ENCODE results near the gene MIB1. TPM values are rescaled to one million over a fixed set of nuclear protein-coding genes. Genes with fewer than 3 reads are reported as not detected.

The MIB1 gene
- total and polyA plus RNA-seq, 2 experiments from 2014 or later: 8.9 to 46.8 TPM

DNA sequence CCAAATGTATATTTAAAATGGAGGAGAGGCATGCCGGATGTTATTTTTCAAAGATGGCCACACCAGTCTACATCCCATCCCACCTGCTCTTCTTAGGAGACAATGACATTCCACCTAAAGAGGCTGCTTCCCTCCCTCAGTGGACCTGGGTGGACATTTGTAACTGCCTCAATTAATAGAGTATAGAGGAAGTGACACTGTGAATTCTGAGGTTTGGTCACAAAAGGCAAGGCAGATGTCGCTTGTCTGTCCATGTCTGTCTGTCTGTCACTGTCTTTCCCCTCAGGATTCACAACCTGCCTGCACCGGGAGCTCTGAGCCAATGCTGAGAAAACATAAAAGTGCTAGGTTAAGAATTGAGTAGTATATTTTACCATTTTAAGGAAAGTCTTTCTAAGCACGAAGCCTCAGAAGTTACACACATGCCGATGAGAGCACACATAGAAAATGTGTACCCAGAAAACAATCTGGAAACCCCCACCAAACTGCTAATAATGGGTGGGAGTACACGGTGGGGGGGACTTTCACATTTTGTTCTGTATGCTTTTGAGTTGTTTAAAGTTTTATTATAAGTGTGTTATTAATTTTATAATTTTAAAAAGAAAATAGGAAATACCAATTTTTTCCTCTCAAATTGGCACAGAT is 21.0 kb downstream of the MIB1 start:
- Histone ChIP-seq H3K9me3 (ENCODE audit: low read depth) (no peaks in the 10 kb centered on the region), H3K27me3 (no peaks in the 10 kb centered on the region), H3K4me1 (ENCODE audit: low read depth) (peaks cover 28% of the 10 kb centered on the region), H3K27ac (peak overlapping the region; percentile 31), H3K36me3 (peaks cover 9% of the 10 kb centered on the region), H3K4me3 (no peak overlapping the region)
- TF ChIP-seq CTCF (IDR thresholded peaks at IDR 0.05; ENCODE audit: low read depth, low read length): no peak
- no peak for DNase-seq (ENCODE audit: low read depth in 1 of 2, low spot score in 1 of 2)

- TF ChIP-seq CTCF (IDR thresholded peaks at IDR 0.05; ENCODE audit: low read depth, low read length): no peak
- Histone ChIP-seq H3K27ac (no peak overlapping the region), H3K9me3 (ENCODE audit: low read depth) (no peaks in the 10 kb centered on the region), H3K36me3 (peaks cover 9% of the 10 kb centered on the region), H3K27me3 (no peaks in the 10 kb centered on the region), H3K4me3 (no peak overlapping the region), H3K4me1 (ENCODE audit: low read depth) (peaks cover 28% of the 10 kb centered on the region)
- DNase-seq (ENCODE audit: low read depth in 1 of 2, low spot score in 1 of 2): no peak
Observed at GRCh38 chr18:21762181-21762772, 21.7 kb downstream of the MIB1 start.

DNA sequence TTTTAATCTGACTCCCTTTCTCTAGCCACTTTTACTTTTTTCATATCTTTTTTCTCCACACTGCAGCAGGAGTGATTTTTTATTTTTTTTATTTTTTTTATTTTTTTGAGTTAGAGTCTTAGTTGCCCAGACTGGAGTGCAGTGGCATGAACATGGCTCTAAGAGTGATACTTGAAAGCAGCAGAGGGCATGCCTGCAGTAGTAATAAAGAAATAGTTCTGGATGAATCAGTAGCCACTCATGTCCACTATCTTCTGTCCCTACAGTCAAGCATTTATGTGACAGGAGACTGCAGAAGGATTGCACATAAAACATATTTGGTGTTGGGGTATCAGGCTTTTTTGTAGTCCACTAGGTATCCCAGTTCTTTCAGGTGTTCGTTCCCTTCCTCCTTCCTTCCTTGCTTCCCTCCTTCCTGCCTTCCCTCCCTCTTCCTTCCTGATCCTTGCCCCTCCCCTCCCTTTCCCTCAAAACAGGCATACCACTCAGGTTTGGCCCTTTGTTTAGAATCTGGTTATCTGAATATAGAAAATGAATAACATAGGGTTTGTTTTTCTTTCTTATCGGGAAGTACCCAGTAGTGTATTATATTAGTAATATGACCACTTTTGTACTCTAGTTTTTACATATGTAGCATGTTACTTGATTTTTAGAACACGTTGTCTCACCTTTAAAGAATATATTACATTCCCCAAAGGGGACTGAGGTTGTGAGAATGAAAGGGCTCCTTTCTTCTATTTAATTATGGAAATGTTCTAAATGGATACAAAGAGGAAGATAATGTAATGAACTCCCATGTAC is 23.5 kb downstream of the MIB1 start:
- TF ChIP-seq CTCF (IDR thresholded peaks at IDR 0.05; ENCODE audit: low read depth, low read length): no peak
- Histone ChIP-seq H3K9me3 (ENCODE audit: low read depth) (no peaks in the 10 kb centered on the region), H3K27ac (no peak overlapping the region), H3K27me3 (no peaks in the 10 kb centered on the region), H3K4me1 (ENCODE audit: low read depth) (peaks cover 28% of the 10 kb centered on the region), H3K36me3 (peaks cover 11% of the 10 kb centered on the region), H3K4me3 (no peak overlapping the region)
- no peak for DNase-seq (ENCODE audit: low read depth in 1 of 2, low spot score in 1 of 2)

DNA sequence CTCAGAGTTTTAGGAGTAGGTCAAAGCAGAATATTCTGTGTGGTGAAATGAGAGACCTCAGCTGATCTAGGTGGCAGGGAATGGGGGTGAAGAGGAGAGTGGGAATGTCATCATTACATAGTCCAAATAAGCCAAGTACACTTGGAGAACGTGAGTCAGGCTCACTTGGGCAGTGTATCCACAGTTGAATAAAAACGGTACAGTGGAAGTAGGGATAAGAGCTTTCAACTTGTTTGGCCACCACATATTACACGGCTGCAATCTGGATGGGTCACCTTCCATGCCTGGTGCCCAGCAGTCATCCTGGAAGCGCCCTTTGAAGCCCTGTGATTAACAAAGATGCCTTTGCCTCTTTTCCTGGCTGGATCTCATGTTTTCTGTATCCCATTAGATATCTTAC is 28.6 kb downstream of the MIB1 start:
- H3K4me3 ChIP-seq: no peak overlapping the region
- H3K4me1 ChIP-seq (ENCODE audit: low read depth): no peaks in the 10 kb centered on the region
- no peak for DNase-seq (ENCODE audit: low read depth in 1 of 2, low spot score in 1 of 2)
- no peaks in the 10 kb centered on the region for H3K27me3 ChIP-seq
- H3K27ac ChIP-seq: no peak overlapping the region
- no peaks in the 10 kb centered on the region for H3K9me3 ChIP-seq (ENCODE audit: low read depth)
- H3K36me3 ChIP-seq: peaks cover 32% of the 10 kb centered on the region
- no peak for TF ChIP-seq CTCF (IDR thresholded peaks at IDR 0.05; ENCODE audit: low read depth, low read length)

DNA sequence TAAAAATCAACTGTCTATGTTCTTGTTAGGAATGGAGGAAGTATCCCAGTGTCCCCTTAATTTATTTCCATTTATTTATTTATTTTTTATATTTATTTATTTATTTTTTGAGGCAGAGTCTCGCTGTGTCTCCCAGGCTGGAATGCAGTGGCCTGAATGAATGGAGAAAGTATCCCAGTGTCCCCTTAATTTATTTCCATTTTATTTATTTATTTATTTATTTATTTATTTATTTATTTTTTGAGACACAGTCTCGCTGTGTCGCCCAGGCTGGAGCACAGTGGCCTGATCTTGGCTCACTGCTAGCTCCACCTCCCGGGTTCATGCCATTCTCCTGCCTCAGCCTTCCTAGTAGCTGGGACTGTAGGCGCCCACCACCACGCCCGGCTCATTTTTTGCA is 34.1 kb downstream of the MIB1 start:
- Histone ChIP-seq H3K4me3 (no peak overlapping the region), H3K27me3 (no peaks in the 10 kb centered on the region), H3K27ac (no peak overlapping the region), H3K9me3 (ENCODE audit: low read depth) (no peaks in the 10 kb centered on the region), H3K4me1 (ENCODE audit: low read depth) (no peaks in the 10 kb centered on the region), H3K36me3 (peaks cover 27% of the 10 kb centered on the region)
- TF ChIP-seq CTCF (IDR thresholded peaks at IDR 0.05; ENCODE audit: low read depth, low read length): no peak
- no peak for DNase-seq (ENCODE audit: low read depth in 1 of 2, low spot score in 1 of 2)

Data from cardiac muscle cell (in vitro differentiated cells and primary cell).